Measurements from ENCODE around the gene KIF1B.

GRCh38 chr1:10242135-10242534 is 31.8 kb downstream of the KIF1B start:
- no peak for TF ChIP-seq POLR2AphosphoS5 (IDR thresholded peaks at IDR 0.05; ENCODE audit: low read depth, low read length)
- no peak for TF ChIP-seq POLR2A (IDR thresholded peaks at IDR 0.05; ENCODE audit: low read depth, low read length)
